Trophoblast cell (in vitro differentiated cells and primary cell): Measurements from ENCODE around the gene COMMD8.

Source experiments
- DNase-seq, 2 donors: peaks; one replicate each; pipeline ENCODE4 v3.0.0-alpha.2; 2016
- H2AFZ ChIP-seq: 2 replicates; pipeline ENCODE4 v1.6.1; 2013; ENCODE audit warnings: low read length, moderate library complexity, mild to moderate bottlenecking; ENCODE audit not compliant: insufficient read depth, poor library complexity
- H2AK5ac ChIP-seq: 2 replicates; pipeline ENCODE4 v1.6.1; 2013; ENCODE audit warnings: mild to moderate bottlenecking, low read length
- H2BK120ac ChIP-seq: 2 replicates; pipeline ENCODE4 v1.6.1; 2013; ENCODE audit warnings: low read length, mild to moderate bottlenecking, moderate library complexity; ENCODE audit not compliant: insufficient read depth, poor library complexity
- H2BK12ac ChIP-seq: 2 replicates; pipeline ENCODE4 v1.6.1; 2013; ENCODE audit warnings: mild to moderate bottlenecking, low read length, moderate library complexity
- H2BK5ac ChIP-seq: 2 replicates; pipeline ENCODE4 v1.6.1; 2013; ENCODE audit warnings: low read length, low read depth, moderate library complexity, mild to moderate bottlenecking; ENCODE audit not compliant: poor library complexity
- H3K14ac ChIP-seq: 2 replicates; pipeline ENCODE4 v1.6.1; 2013; ENCODE audit warnings: mild to moderate bottlenecking, low read length
- H3K18ac ChIP-seq: 2 replicates; pipeline ENCODE4 v1.6.1; 2013; ENCODE audit warnings: mild to moderate bottlenecking, low read length
- H3K23ac ChIP-seq: 2 replicates; pipeline ENCODE4 v1.6.1; 2013; ENCODE audit warnings: low read length
- H3K27ac ChIP-seq: 2 replicates; pipeline ENCODE4 v1.5.1; 2013; ENCODE audit warnings: low read depth, mild to moderate bottlenecking, inconsistent platforms, low read length, moderate library complexity
- H3K27me3 ChIP-seq: 2 replicates; pipeline ENCODE4 v1.6.1; 2013; ENCODE audit warnings: inconsistent platforms, mild to moderate bottlenecking, low read length, moderate library complexity; ENCODE audit not compliant: insufficient read depth
- H3K36me3 ChIP-seq, 2 experiments: 1 replicate in 1 of 2; 2 replicates in 1 of 2; pipeline ENCODE4 v1.6.1; 2013; ENCODE audit warnings: low read length in 2 of 2, mild to moderate bottlenecking in 2 of 2, moderate library complexity in 1 of 2; ENCODE audit not compliant: insufficient read depth in 2 of 2, control insufficient read depth in 1 of 2
- H3K4ac ChIP-seq: 2 replicates; pipeline ENCODE4 v1.6.1; 2013; ENCODE audit warnings: low read depth, mild to moderate bottlenecking, low read length, moderate library complexity
- H3K4me1 ChIP-seq, 2 experiments: 1 replicate in 1 of 2; 2 replicates in 1 of 2; pipeline ENCODE4 v1.6.1; 2013; ENCODE audit warnings: low read length in 2 of 2, mild to moderate bottlenecking in 2 of 2, moderate library complexity in 1 of 2; ENCODE audit not compliant: insufficient read depth in 2 of 2, control insufficient read depth in 1 of 2
- H3K4me2 ChIP-seq: 2 replicates; pipeline ENCODE4 v1.6.1; 2013; ENCODE audit warnings: inconsistent platforms, mild to moderate bottlenecking, low read length, moderate library complexity
- H3K4me3 ChIP-seq: 2 replicates; pipeline ENCODE4 v1.5.1; 2013; ENCODE audit warnings: mild to moderate bottlenecking, low read depth, low read length, inconsistent platforms
- H3K79me1 ChIP-seq: one replicate; pipeline ENCODE4 v1.6.1; 2013; ENCODE audit warnings: low read length
- H3K79me2 ChIP-seq: 2 replicates; pipeline ENCODE4 v1.6.1; 2013; ENCODE audit warnings: low read length, mild to moderate bottlenecking; ENCODE audit not compliant: control insufficient read depth, insufficient read depth, poor library complexity
- H3K9ac ChIP-seq: 2 replicates; pipeline ENCODE4 v1.6.1; 2013; ENCODE audit warnings: mild to moderate bottlenecking, low read length
- H3K9me3 ChIP-seq: 2 replicates; pipeline ENCODE4 v1.6.1; 2013; ENCODE audit warnings: low read depth, mild to moderate bottlenecking, control low read depth, inconsistent platforms, low read length; ENCODE audit not compliant: insufficient read depth
- H4K12ac ChIP-seq: 2 replicates; pipeline ENCODE4 v1.6.1; 2013; ENCODE audit warnings: low read depth, mild to moderate bottlenecking, low read length, moderate library complexity
- H4K8ac ChIP-seq: 2 replicates; pipeline ENCODE4 v1.6.1; 2013; ENCODE audit warnings: low read depth, mild to moderate bottlenecking, low read length, moderate library complexity
- H4K91ac ChIP-seq: one replicate; pipeline ENCODE4 v1.6.1; 2013; ENCODE audit warnings: low read depth, mild to moderate bottlenecking, low read length, moderate library complexity
- whole genome bisulfite sequencing: extraction: QIAGEN DNeasy Blood & Tissue Kit; methylation state at CpG from one replicate; pipeline ENCODE4 v1.1.7; 2013; ENCODE audit warnings: missing lambda C conversion rate; ENCODE audit not compliant: insufficient read length, insufficient coverage; ENCODE audit errors: extremely low coverage; 5-methylcytosine and 5-hydroxymethylcytosine counted together

COMMD8 gene

DNA sequence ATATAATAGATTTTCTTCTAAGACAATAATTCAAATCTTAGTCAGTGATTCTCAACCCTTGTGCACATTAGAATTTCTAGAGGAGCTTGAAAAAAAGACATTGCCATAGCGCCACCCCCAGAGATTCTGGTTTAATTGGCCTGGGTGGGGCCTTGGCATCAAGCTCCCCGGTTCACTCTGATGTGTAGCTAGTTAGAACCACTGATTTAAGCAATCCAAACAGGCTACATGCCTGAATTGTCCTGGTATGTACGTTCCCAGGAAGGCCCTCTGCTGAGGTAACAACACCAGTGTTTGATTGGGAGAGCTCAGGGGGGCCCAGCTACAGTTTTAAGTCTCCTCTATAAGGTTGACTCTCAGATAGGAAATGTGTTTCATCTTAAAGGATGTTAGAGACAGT is 20.2 kb upstream of the COMMD8 start:
- Histone ChIP-seq H3K23ac (no peak overlapping the region), H4K12ac (no peak overlapping the region), H4K91ac (no peak overlapping the region), H2AK5ac (no peak overlapping the region), H4K8ac (no peak overlapping the region), H3K79me2 (peaks cover 8% of the 10 kb centered on the region), H3K9ac (no peak overlapping the region), H3K14ac (no peak overlapping the region), H3K27ac (no peak overlapping the region), H3K4me3 (no peak overlapping the region), H3K4ac (no peak overlapping the region), H3K18ac (no peak overlapping the region), H2BK120ac (no peak overlapping the region), H2BK12ac (no peak overlapping the region), H2BK5ac (no peak overlapping the region), H3K4me1 (peaks cover 2 to 4% of the 10 kb centered on the region in 2 experiments), H3K36me3 (peaks cover 0 to 2% of the 10 kb centered on the region in 2 experiments), H3K27me3 (no peaks in the 10 kb centered on the region), H3K79me1 (peaks cover 8% of the 10 kb centered on the region), H3K9me3 (no peaks in the 10 kb centered on the region), H2AFZ (no peak overlapping the region), H3K4me2 (no peak overlapping the region)
- WGBS = no CpG with 5 or more reads among the region's 3 CpGs
- no peak for DNase-seq

GRCh38 chr4:47482326-47482725 is 18.8 kb upstream of the COMMD8 start:
- Histone ChIP-seq H4K91ac (no peak overlapping the region), H3K9ac (no peak overlapping the region), H3K4ac (no peak overlapping the region), H4K12ac (no peak overlapping the region), H3K4me1 (peaks cover 0 to 2% of the 10 kb centered on the region in 2 experiments), H3K36me3 (no peaks in the 10 kb centered on the region), H4K8ac (no peak overlapping the region), H3K4me2 (no peak overlapping the region), H2AK5ac (no peak overlapping the region), H3K14ac (no peak overlapping the region), H3K18ac (no peak overlapping the region), H3K9me3 (no peaks in the 10 kb centered on the region), H3K79me2 (peaks cover 5% of the 10 kb centered on the region), H2BK120ac (no peak overlapping the region), H3K27me3 (no peaks in the 10 kb centered on the region), H3K27ac (no peak overlapping the region), H3K4me3 (no peak overlapping the region), H3K23ac (no peak overlapping the region), H2BK12ac (no peak overlapping the region), H3K79me1 (peaks cover 8% of the 10 kb centered on the region), H2AFZ (no peak overlapping the region), H2BK5ac (no peak overlapping the region)
- no CpG with 5 or more reads among the region's 4 CpGs for WGBS
- DNase-seq = no peak

DNA sequence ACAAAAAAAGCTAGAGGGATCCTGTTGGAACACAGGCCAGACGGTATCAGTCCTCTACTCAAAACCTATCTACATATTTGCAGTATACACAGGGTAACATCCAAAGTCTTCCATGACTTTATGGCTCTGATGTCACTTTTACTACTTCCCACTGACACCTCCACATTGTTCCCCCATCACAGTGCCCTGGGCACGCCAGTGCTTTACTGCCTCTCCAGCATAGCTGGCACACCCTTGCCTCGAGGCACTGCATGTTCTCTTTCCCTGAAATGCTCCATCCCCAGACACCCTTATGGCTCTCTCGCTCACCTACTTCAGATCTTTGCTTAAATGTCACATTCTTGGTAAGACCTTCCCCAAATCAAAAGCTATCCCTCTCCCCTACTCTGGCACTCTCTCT is 15.3 kb upstream of the COMMD8 start:
- H3K36me3 ChIP-seq = no peaks in the 10 kb centered on the region
- H3K4me2 ChIP-seq = no peak overlapping the region
- no peak overlapping the region for H2AK5ac ChIP-seq
- no peak overlapping the region for H3K18ac ChIP-seq
- H3K79me2 ChIP-seq = no peaks in the 10 kb centered on the region
- H3K27me3 ChIP-seq = no peaks in the 10 kb centered on the region
- DNase-seq = peak in 1 of 2 donors; percentile 39
- H3K79me1 ChIP-seq = peaks cover 4% of the 10 kb centered on the region
- H2BK120ac ChIP-seq = no peak overlapping the region
- H3K27ac ChIP-seq = no peak overlapping the region
- no peaks in the 10 kb centered on the region for H3K4me1 ChIP-seq
- H2BK12ac ChIP-seq = no peak overlapping the region
- no peak overlapping the region for H4K8ac ChIP-seq
- no peak overlapping the region for H4K12ac ChIP-seq
- no peaks in the 10 kb centered on the region for H3K9me3 ChIP-seq
- no CpG with 5 or more reads among the region's 4 CpGs for WGBS
- no peak overlapping the region for H2BK5ac ChIP-seq
- no peak overlapping the region for H3K23ac ChIP-seq
- no peak overlapping the region for H3K4ac ChIP-seq
- H3K9ac ChIP-seq = peak overlapping the region; percentile 23
- no peak overlapping the region for H3K4me3 ChIP-seq
- no peak overlapping the region for H2AFZ ChIP-seq
- no peak overlapping the region for H3K14ac ChIP-seq
- no peak overlapping the region for H4K91ac ChIP-seq

GRCh38 chr4:47475411-47475810 is 11.9 kb upstream of the COMMD8 start:
- no peak overlapping the region for H3K18ac ChIP-seq
- no peak overlapping the region for H3K23ac ChIP-seq
- whole genome bisulfite sequencing = no CpG with 5 or more reads among the region's 1 CpG
- H2BK12ac ChIP-seq = peak overlapping the region; percentile 43
- H3K4me1 ChIP-seq = peaks cover 5% of the 10 kb centered on the region in 2 experiments
- H3K27me3 ChIP-seq = no peaks in the 10 kb centered on the region
- H3K27ac ChIP-seq = no peak overlapping the region
- peak overlapping the region; percentile 76 for H4K91ac ChIP-seq
- no peak overlapping the region for H3K4me2 ChIP-seq
- H3K14ac ChIP-seq = no peak overlapping the region
- H2BK5ac ChIP-seq = no peak overlapping the region
- H2BK120ac ChIP-seq = peak overlapping the region; percentile 47
- H2AFZ ChIP-seq = no peak overlapping the region
- H3K4ac ChIP-seq = no peak overlapping the region
- no peaks in the 10 kb centered on the region for H3K36me3 ChIP-seq
- no peak overlapping the region for H4K12ac ChIP-seq
- no peak overlapping the region for H4K8ac ChIP-seq
- no peak for DNase-seq
- H2AK5ac ChIP-seq = no peak overlapping the region
- no peak overlapping the region for H3K9ac ChIP-seq
- peaks cover 16% of the 10 kb centered on the region for H3K79me1 ChIP-seq
- H3K9me3 ChIP-seq = no peaks in the 10 kb centered on the region
- H3K4me3 ChIP-seq = no peak overlapping the region
- H3K79me2 ChIP-seq = no peaks in the 10 kb centered on the region
